Daoy (cell line): ENCODE results near the gene DNAAF1. TPM values are rescaled to one million over a fixed set of nuclear protein-coding genes. Genes with fewer than 3 reads are reported as not detected.

Experiments used
- DNase-seq: peaks from one replicate; pipeline ENCODE4 v3.0.0-alpha.2; 2015; ENCODE audit warnings: low read depth
- total RNA-seq: library from RNA; depleted of rRNA; stranded (reverse); fragments of >200 nt; shearing (Covaris generic); gene quantifications from 2 replicates; pipeline ENCODE4 v1.2.3, GENCODE V29; 2014

Gene DNAAF1
- total RNA-seq, 1 experiment from 2014 or later: not detected

GRCh38 chr16:84161037-84161436 is 15.9 kb downstream of the DNAAF1 start:
- no peak for DNase-seq

- no peak for DNase-seq
Measured at GRCh38 chr16:84161801-84162200, 16.7 kb downstream of the DNAAF1 start.

GRCh38 chr16:84165746-84166145 is 20.6 kb downstream of the DNAAF1 start:
- DNase-seq: no peak

GRCh38 chr16:84166796-84167695 is 21.9 kb downstream of the DNAAF1 start:
- DNase-seq: no peak

GRCh38 chr16:84169765-84170310 is 24.7 kb downstream of the DNAAF1 start:
- no peak for DNase-seq

- DNase-seq: no peak
Measured at GRCh38 chr16:84174396-84174795, 29.3 kb downstream of the DNAAF1 start.

- DNase-seq: no peak
Measured at GRCh38 chr16:84175350-84176081, 30.4 kb downstream of the DNAAF1 start.

- DNase-seq: no peak
Measured at GRCh38 chr16:84176192-84177053, 31.3 kb downstream of the DNAAF1 start.

GRCh38 chr16:84177741-84178073 is 32.6 kb downstream of the DNAAF1 start:
- DNase-seq: no peak

GRCh38 chr16:84178146-84178765 is 33.1 kb downstream of the DNAAF1 start:
- no peak for DNase-seq

GRCh38 chr16:84178892-84179611 is 33.9 kb downstream of the DNAAF1 start:
- no peak for DNase-seq

GRCh38 chr16:84179612-84180320 is 34.7 kb downstream of the DNAAF1 start:
- no peak for DNase-seq

GRCh38 chr16:84180519-84181140 is 35.5 kb downstream of the DNAAF1 start:
- DNase-seq: no peak

- no peak for DNase-seq
Measured at GRCh38 chr16:84181144-84181915, 36.2 kb downstream of the DNAAF1 start.

GRCh38 chr16:84182104-84182503 is 37.0 kb downstream of the DNAAF1 start:
- DNase-seq: no peak

GRCh38 chr16:84182680-84183571 is 37.8 kb downstream of the DNAAF1 start:
- DNase-seq: no peak

- no peak for DNase-seq
Measured at GRCh38 chr16:84183572-84183875, 38.4 kb downstream of the DNAAF1 start.
